H1 (cell line): ENCODE results near the gene LCLAT1. TPM values are rescaled to one million over a fixed set of nuclear protein-coding genes. Genes with fewer than 3 reads are reported as not detected.

Experiments
- ATF3 ChIP-seq: IDR thresholded peaks from 2 replicates; pipeline ENCODE4 v1.6.1; 2011; ENCODE audit warnings: low read depth, mild to moderate bottlenecking, low read length; ENCODE audit not compliant: insufficient read depth
- BACH1 ChIP-seq: IDR thresholded peaks from 2 replicates; pipeline ENCODE4 v1.6.1; 2012; ENCODE audit warnings: low read length, improper control_type of control experiment
- CREB1 ChIP-seq: IDR thresholded peaks from 2 replicates; pipeline ENCODE4 v1.6.1; 2012; ENCODE audit warnings: inconsistent platforms
- MAFK ChIP-seq: IDR thresholded peaks from 2 replicates; pipeline ENCODE4 v1.6.1; 2012; ENCODE audit warnings: low read depth, mild to moderate bottlenecking, improper control_type of control experiment, low read length
- NANOG ChIP-seq: IDR thresholded peaks from 2 replicates; pipeline ENCODE4 v1.6.1; 2011; ENCODE audit warnings: low read length, low read depth, mild to moderate bottlenecking, inconsistent platforms; ENCODE audit not compliant: insufficient read depth, poor library complexity, severe bottlenecking
- POU5F1 ChIP-seq: IDR thresholded peaks from 2 replicates; pipeline ENCODE4 v1.6.1; 2011; ENCODE audit warnings: low read depth, mild to moderate bottlenecking, low read length, moderate library complexity
- RBBP5 ChIP-seq: IDR thresholded peaks from 2 replicates; pipeline ENCODE4 v1.7.1; 2012; ENCODE audit warnings: low read depth, mild to moderate bottlenecking, inconsistent platforms, low read length, moderate library complexity, borderline replicate concordance
- SAP30 ChIP-seq: fragments of 300-600 bp; sonication (generic); IDR thresholded peaks from 2 replicates; pipeline ENCODE4 v1.7.1; 2012; ENCODE audit warnings: low read length, moderate library complexity, mild to moderate bottlenecking, inconsistent platforms; ENCODE audit not compliant: insufficient read depth, insufficient replicate concordance
- SIX5 ChIP-seq: IDR thresholded peaks from 2 replicates; pipeline ENCODE4 v1.6.1; 2011; ENCODE audit warnings: mild to moderate bottlenecking, low read depth, low read length
- polyA plus RNA-seq, 7 experiments: library from polyadenylated mRNA; depleted of rRNA in 3 of 7; stranded (reverse) in 5 of 7; unstranded in 2 of 7; fragments of >200 nt in 5 of 7; fragments of 200-250 nt in 2 of 7; gene quantifications; 1 replicate in 5 of 7; 2 replicates in 1 of 7; 4 replicates in 1 of 7; pipeline versions ENCODE4 v1.2.1 to v1.2.3, GENCODE V29; 2011 to 2013; ENCODE audit warnings: missing spikeins in 2 of 7, mixed read lengths in 2 of 7
- total RNA-seq: library from RNA; stranded (reverse); fragmentation: NEBNext Ultra II Directional; extraction: Animal tissue kit (Norgen Biotek cat#: 25700); gene quantifications from 2 replicates; pipeline ENCODE4 v1.2.1, GENCODE V29; 2021

The LCLAT1 gene
- total and polyA plus RNA-seq, 2 of the 8 experiments (the other 6 are each of a cell fraction or from before 2014, with no cell fraction given): 7.6 to 22.0 TPM

- TF ChIP-seq SIX5: no peak
- no peak for TF ChIP-seq POU5F1
- TF ChIP-seq ATF3: no peak
- TF ChIP-seq BACH1: no peak
- no peak for TF ChIP-seq NANOG
- no peak for TF ChIP-seq CREB1
- no peak for TF ChIP-seq MAFK
- no peak for TF ChIP-seq SAP30
- no peak for TF ChIP-seq RBBP5
- TF ChIP-seq, all 59 proteins: peak for 0
Observed at GRCh38 chr2:30503695-30504052, 56.6 kb downstream of the LCLAT1 start (continued).
